GM12875 (cell line): ENCODE data around the gene CHCT1.

Experiments used
- H3K4me3 ChIP-seq: one replicate; pipeline ENCODE4 v1.5.1; 2011; ENCODE audit warnings: low read depth, low read length, control low read depth
- TF ChIP-seq, protein P1 (sequence below): IDR thresholded peaks from 2 replicates; pipeline ENCODE4 v1.5.1; 2011; ENCODE audit warnings: low read depth, mild to moderate bottlenecking, control low read depth, inconsistent platforms, low read length, moderate library complexity, borderline replicate concordance; ENCODE audit not compliant: insufficient read depth

The CHCT1 gene

GRCh38 chr17:60436676-60437075, 14.4 kb downstream of the CHCT1 start:
- H3K4me3 ChIP-seq = no peak overlapping the region
- TF ChIP-seq, protein P1, sequence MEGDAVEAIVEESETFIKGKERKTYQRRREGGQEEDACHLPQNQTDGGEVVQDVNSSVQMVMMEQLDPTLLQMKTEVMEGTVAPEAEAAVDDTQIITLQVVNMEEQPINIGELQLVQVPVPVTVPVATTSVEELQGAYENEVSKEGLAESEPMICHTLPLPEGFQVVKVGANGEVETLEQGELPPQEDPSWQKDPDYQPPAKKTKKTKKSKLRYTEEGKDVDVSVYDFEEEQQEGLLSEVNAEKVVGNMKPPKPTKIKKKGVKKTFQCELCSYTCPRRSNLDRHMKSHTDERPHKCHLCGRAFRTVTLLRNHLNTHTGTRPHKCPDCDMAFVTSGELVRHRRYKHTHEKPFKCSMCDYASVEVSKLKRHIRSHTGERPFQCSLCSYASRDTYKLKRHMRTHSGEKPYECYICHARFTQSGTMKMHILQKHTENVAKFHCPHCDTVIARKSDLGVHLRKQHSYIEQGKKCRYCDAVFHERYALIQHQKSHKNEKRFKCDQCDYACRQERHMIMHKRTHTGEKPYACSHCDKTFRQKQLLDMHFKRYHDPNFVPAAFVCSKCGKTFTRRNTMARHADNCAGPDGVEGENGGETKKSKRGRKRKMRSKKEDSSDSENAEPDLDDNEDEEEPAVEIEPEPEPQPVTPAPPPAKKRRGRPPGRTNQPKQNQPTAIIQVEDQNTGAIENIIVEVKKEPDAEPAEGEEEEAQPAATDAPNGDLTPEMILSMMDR = no peak

DNA sequence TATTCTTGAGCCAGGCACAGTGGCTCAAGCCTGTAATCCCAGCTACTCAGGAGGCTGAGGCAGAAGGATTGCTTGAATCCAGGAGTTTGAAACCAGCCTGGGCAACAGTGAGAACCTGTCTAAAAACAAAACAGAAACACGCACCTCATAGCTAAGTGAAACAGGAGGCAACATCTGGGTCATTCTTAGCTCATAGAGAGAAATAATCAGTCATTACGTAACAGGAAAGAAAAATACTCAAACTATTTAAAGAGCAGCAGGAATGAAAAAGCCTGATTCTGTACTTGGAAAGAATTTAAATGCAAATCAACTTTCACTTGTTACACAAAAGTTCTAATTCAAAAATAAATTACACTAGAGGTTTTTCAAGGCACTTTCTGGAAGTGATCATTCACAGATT, 17.2 kb downstream of the CHCT1 start:
- TF ChIP-seq, protein P1 = no peak
- H3K4me3 ChIP-seq = no peak overlapping the region

GRCh38 chr17:60442271-60443173, 20.2 kb downstream of the CHCT1 start:
- TF ChIP-seq, protein P1 = no peak
- no peak overlapping the region for H3K4me3 ChIP-seq

DNA sequence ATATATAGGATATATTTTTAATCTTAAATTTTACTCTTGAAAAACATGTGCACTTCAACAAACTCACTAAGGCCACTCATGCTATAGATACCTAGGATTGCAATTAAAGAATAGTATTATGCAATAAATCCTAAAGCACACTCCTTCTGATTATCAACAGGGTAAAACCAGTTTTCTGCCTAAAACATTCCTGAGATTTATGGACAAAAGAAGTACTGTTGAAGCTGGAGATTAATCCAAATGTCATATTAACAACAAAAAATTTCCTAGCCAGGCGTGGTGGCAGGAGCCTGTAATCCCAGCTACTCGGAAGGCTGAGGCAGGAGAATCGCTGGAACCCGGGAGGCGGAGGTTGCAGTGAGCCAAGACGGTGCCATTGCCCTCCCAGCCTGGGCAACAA, 21.4 kb downstream of the CHCT1 start:
- TF ChIP-seq, protein P1 = no peak
- no peak overlapping the region for H3K4me3 ChIP-seq

GRCh38 chr17:60445144-60445543, 22.9 kb downstream of the CHCT1 start:
- TF ChIP-seq, protein P1 = no peak
- H3K4me3 ChIP-seq = no peak overlapping the region

DNA sequence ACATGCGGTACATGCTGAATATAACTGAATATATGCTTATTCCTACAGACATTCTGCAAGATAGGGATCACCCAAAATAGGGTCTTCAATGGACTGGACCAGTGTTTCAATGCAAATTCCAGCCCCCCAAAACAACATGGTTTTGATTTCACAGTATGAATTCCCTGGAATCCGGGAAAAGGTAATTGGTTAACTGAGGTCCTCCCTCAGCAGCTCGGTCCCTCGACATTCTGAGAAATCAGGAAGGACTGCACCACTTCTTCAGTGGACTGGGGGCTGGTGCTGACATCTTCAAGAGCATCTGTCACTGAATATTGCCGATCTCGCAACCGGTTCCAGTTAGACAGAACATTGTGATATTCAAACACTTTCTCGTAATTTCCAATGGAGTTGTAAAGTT, 25.1 kb downstream of the CHCT1 start:
- TF ChIP-seq, protein P1 = no peak
- H3K4me3 ChIP-seq = no peak overlapping the region

DNA sequence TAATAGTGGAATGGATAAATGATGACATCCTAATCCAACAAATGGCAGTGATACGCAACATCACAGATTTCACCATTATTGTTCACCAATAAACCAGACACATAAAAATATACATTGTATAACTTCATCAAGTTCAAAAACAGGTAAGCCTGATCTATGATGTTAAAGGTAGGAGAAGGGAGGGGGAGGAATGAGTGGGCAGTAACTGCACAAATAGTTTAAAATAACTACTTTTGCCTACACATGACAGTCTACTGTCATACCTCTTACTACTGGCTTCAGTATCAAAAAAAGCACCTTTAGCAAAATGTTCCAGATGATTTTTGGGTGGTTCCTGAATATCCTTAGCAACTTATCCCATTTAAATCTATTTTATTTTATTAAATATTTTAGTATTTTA, 28.8 kb downstream of the CHCT1 start:
- H3K4me3 ChIP-seq = no peak overlapping the region
- TF ChIP-seq, protein P1 = no peak
